Lower lobe of right lung (tissue), 2 donors: Measurements from ENCODE around the gene DGKI. TPM values are rescaled to one million over a fixed set of nuclear protein-coding genes. Genes with fewer than 3 reads are reported as not detected.

ENCODE experiments used
- ATAC-seq, 2 donors: fragments of 200-7000 bp; cut with Tn5 transposase; one replicate each; pipeline ENCODE4 v1.9.1; 2020 to 2022; ENCODE audit warnings: mild to moderate bottlenecking in 2 of 2, moderate library complexity in 2 of 2
- DNase-seq: peaks from one replicate; pipeline ENCODE4 v3.0.0-alpha.2; 2020
- H3K27ac ChIP-seq: fragments of 200-600 bp; one replicate; pipeline ENCODE4 v1.8.0; 2022
- H3K27me3 ChIP-seq: fragments of 200-600 bp; one replicate; pipeline ENCODE4 v1.8.0; 2022; ENCODE audit warnings: low read depth
- H3K36me3 ChIP-seq: fragments of 200-600 bp; one replicate; pipeline ENCODE4 v1.8.0; 2022; ENCODE audit warnings: mild to moderate bottlenecking
- H3K4me1 ChIP-seq: fragments of 200-600 bp; one replicate; pipeline ENCODE4 v1.8.0; 2022
- H3K4me3 ChIP-seq: fragments of 200-600 bp; one replicate; pipeline ENCODE4 v1.8.0; 2022; ENCODE audit warnings: mild to moderate bottlenecking
- H3K9me3 ChIP-seq: fragments of 200-600 bp; one replicate; pipeline ENCODE4 v1.8.0; 2022
- intact Hi-C: fragments of 100-400 bp; cut with DNase I; formaldehyde crosslinking; loops from one replicate; pipeline ENCODE4 v1.11.0; 2022
- total RNA-seq: library from RNA; stranded (reverse); fragmentation: NEBNext Ultra II Directional; extraction: Animal tissue kit (Norgen Biotek cat#: 25700); gene quantifications from one replicate; pipeline ENCODE4 v1.2.1, GENCODE V29; 2021
- TF ChIP-seq, protein P1 (sequence below): fragments of 200-600 bp; IDR thresholded peaks from one replicate; pipeline ENCODE4 v1.8.0; 2022; ENCODE audit warnings: antibody characterized with exemption, mild to moderate bottlenecking
- donor health status: DM: no; HTN: yes; CAD: no; lungs with severe emphysema.

DGKI gene
- total RNA-seq, 1 donor from 2014 or later: 0.09 TPM

DNA sequence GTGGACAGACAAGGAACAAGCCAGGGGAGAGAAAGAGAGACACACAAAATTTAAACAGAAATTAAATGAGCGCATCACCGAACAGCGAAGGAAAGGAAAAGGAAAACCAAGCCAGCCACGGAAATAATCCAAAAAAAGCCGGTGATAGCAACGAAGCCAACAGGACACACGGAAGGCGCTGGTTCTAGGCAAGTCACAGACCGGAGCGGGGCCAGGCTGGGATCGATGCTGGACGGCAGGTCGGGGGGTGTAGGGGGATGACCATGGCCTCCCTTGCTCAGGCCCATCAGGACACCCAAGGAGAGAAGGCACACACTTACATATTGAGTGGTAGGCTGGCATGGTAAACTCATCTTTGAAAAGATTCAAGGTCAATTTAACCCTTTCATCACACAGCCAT lies 300.8 kb downstream of the DGKI start:
- Histone ChIP-seq H3K4me1 (no peaks in the 10 kb centered on the region), H3K36me3 (no peaks in the 10 kb centered on the region), H3K9me3 (no peaks in the 10 kb centered on the region), H3K27ac (no peak overlapping the region), H3K4me3 (no peak overlapping the region), H3K27me3 (no peaks in the 10 kb centered on the region)
- ATAC-seq (no peak), DNase-seq (no peak)
- TF ChIP-seq, protein P1, sequence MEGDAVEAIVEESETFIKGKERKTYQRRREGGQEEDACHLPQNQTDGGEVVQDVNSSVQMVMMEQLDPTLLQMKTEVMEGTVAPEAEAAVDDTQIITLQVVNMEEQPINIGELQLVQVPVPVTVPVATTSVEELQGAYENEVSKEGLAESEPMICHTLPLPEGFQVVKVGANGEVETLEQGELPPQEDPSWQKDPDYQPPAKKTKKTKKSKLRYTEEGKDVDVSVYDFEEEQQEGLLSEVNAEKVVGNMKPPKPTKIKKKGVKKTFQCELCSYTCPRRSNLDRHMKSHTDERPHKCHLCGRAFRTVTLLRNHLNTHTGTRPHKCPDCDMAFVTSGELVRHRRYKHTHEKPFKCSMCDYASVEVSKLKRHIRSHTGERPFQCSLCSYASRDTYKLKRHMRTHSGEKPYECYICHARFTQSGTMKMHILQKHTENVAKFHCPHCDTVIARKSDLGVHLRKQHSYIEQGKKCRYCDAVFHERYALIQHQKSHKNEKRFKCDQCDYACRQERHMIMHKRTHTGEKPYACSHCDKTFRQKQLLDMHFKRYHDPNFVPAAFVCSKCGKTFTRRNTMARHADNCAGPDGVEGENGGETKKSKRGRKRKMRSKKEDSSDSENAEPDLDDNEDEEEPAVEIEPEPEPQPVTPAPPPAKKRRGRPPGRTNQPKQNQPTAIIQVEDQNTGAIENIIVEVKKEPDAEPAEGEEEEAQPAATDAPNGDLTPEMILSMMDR: no peak
- intact Hi-C loops: no loop called here

DNA sequence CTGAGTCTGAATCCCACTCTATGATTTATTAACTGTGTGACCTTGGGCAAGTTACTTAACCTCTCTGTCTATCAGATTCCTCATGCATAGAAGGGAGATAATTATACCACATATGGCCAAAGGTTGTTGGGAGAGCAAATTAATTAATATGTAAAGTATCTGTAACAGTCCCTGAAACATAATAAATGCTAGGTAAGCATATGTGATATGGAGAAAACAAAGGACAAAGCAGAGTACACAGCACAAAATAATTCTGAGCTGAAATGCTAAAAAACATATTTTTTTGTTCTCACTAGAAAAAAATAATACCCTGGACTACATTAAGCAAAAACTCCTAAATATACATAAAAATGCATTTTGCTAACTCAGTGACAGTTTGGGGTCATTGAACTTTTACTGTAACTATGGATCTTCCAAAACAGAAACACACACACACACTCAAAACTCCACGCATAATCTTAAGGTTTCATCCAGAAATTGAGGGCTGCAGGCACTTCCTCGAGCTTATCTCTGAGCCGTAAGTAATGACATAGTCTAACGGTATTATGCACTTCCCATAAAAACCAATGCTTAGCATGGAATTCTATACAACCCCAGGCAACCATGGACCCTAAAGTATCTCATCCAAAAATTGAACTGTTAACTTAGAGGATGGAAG lies 301.6 kb downstream of the DGKI start:
- H3K4me3 ChIP-seq: no peak overlapping the region
- no peak for DNase-seq
- H3K4me1 ChIP-seq: no peaks in the 10 kb centered on the region
- no peak for ATAC-seq
- H3K27me3 ChIP-seq: no peaks in the 10 kb centered on the region
- TF ChIP-seq, protein P1: no peak
- H3K9me3 ChIP-seq: no peaks in the 10 kb centered on the region
- intact Hi-C loops: no loop called here
- no peak overlapping the region for H3K27ac ChIP-seq
- no peaks in the 10 kb centered on the region for H3K36me3 ChIP-seq

DNA sequence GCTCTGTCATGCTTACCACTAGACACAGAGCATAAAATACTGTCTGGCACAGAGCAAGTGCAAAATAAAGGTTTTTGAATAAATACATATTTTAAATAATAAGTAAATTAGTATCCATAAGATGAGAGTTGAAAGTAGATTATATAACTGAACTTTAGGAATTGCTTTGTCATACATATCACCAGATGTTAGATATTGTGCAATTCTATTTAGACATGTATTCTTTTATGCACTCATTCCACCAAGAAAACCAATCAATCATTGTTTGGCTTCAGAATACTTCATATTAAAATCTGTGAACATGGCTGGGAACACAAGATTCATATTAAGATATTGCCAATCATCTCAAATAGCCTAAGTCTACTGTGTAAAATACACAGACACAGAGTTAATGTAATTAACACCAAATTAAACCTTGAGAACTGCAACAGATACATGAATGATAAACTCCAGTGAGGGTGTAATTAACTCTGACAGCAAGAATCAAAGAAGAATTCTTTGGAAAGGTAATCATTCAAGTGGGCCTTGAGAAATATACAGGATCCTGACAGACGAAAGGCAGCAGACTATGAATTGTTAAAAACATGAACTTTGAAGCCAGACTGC lies 302.2 kb downstream of the DGKI start:
- ATAC-seq (no peak), DNase-seq (no peak)
- H3K4me3 ChIP-seq: no peak overlapping the region
- TF ChIP-seq, protein P1: no peak
- no peaks in the 10 kb centered on the region for H3K4me1 ChIP-seq
- intact Hi-C loops: no loop called here
- H3K9me3 ChIP-seq: no peaks in the 10 kb centered on the region
- H3K27me3 ChIP-seq: no peaks in the 10 kb centered on the region
- H3K27ac ChIP-seq: no peak overlapping the region
- H3K36me3 ChIP-seq: no peaks in the 10 kb centered on the region

DNA sequence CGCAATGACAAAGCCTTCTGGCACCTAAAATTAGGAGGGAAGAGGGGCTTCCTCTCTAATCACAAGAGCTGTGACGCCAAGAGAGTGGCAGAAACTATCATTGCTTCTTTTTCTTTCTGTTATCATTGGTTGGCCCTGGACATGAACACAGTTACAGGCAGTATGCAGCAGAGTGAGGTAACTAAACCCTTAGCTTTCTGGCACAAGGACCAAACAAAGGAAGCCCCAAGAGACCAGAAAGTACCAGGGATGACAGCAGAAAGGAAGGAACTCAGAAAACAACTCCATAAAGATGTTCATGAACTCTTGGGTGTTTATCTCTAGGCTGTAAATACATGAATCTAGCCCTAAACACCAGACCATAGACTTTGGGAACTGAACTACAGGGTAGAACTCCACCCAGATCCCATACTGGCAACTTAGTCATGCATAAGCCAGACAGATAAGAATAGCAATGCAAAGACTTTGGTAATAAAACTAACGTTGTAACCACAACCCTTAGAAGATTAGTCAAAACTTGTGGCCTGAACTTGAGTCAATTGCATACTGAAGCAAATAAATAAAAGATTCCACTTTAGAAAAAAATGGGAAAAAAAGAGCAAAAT lies 307.6 kb downstream of the DGKI start:
- no peaks in the 10 kb centered on the region for H3K9me3 ChIP-seq
- no peaks in the 10 kb centered on the region for H3K27me3 ChIP-seq
- DNase-seq (no peak), ATAC-seq (no peak)
- no peaks in the 10 kb centered on the region for H3K36me3 ChIP-seq
- H3K4me3 ChIP-seq: no peak overlapping the region
- intact Hi-C loops: no loop called here
- TF ChIP-seq, protein P1: no peak
- no peak overlapping the region for H3K27ac ChIP-seq
- no peaks in the 10 kb centered on the region for H3K4me1 ChIP-seq

DNA sequence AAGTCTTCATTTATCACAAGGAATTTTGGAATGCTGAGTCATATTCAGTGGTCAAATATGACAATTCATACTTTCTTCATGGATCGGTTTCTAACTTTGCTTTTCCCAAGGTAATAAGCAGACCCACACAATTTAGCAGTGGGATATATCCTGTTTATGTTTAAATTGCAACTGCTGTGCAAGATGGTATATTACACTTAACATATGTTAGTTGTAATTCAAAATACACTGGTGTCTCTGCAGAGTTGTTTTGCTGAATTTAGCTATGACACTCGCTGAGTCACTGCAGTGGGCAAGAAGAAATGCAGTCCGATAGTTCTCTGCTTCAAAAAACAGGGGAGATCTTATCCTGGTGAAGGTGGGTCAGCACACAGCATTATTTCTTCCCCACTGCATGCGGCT lies 308.4 kb downstream of the DGKI start:
- intact Hi-C loops: no loop called here
- Histone ChIP-seq H3K27ac (no peak overlapping the region), H3K9me3 (no peaks in the 10 kb centered on the region), H3K27me3 (no peaks in the 10 kb centered on the region), H3K4me3 (no peak overlapping the region), H3K36me3 (no peaks in the 10 kb centered on the region), H3K4me1 (no peaks in the 10 kb centered on the region)
- ATAC-seq (no peak), DNase-seq (no peak)
- TF ChIP-seq, protein P1: no peak
